ENCODE data around the gene SLC7A5. TPM values are rescaled to one million over a fixed set of nuclear protein-coding genes. Genes with fewer than 3 reads are reported as not detected.

SLC7A5 gene
- total and polyA plus RNA-seq, 2 experiments from 2014 or later, result 69.9 to 79.0 TPM

- Histone ChIP-seq H4K20me1 (ENCODE audit: insufficient read depth) (no peaks in the 10 kb centered on the region), H3K9me2 (ENCODE audit: insufficient read depth) (no peaks in the 10 kb centered on the region), H3K36me3 (ENCODE audit: low read depth) (peaks cover 30% of the 10 kb centered on the region; the same call in 1 of the 2 replicates), H3K4me2 (ENCODE audit: unreplicated experiment) (no peak overlapping the region), H3K27me3 (replicated peaks; ENCODE audit: insufficient read depth) (no peaks in the 10 kb centered on the region), H3K9ac (no peak overlapping the region), H2AFZ (no peak overlapping the region), H3F3A (ENCODE audit: insufficient read depth) (no peaks in the 10 kb centered on the region), H3K9me3 (ENCODE audit: low read depth) (no peaks in the 10 kb centered on the region), H3K4me1 (ENCODE audit: insufficient read depth) (no peaks in the 10 kb centered on the region), H3K4me3 (no peak overlapping the region), H3K79me2 (ENCODE audit: insufficient read depth) (peaks cover 63% of the 10 kb centered on the region), H3K27ac (no peak overlapping the region)
- 96 to 98% methylated on average over 16 to 17 of the region's 17 CpGs for WGBS, 2 experiments (ENCODE audit: low coverage in 1 of 2, low lambda C conversion rate in 2 of 2, missing lambda C conversion rate in 2 of 2)
- no peak for DNase-seq
- no peak for TF ChIP-seq EZH2phosphoT487 (IDR thresholded peaks at IDR 0.05; ENCODE audit: insufficient read depth, low read depth)
- no peak for TF ChIP-seq EZH2 (IDR thresholded peaks at IDR 0.05; ENCODE audit: insufficient read depth, poor library complexity, severe bottlenecking)
- in situ Hi-C loops (cut with MboI), result no loop called here
These were observed 27.0 kb downstream of the SLC7A5 start for GRCh38 chr16:87842209-87842869.

GRCh38 chr16:87841340-87842208 lies 27.7 kb downstream of the SLC7A5 start:
- Histone ChIP-seq H3K36me3 (ENCODE audit: low read depth) (peaks cover 36% of the 10 kb centered on the region; the same call in 1 of the 2 replicates), H3K9me2 (ENCODE audit: insufficient read depth) (no peaks in the 10 kb centered on the region), H3K9ac (no peak overlapping the region), H3K27me3 (replicated peaks; ENCODE audit: insufficient read depth) (no peaks in the 10 kb centered on the region), H2AFZ (no peak overlapping the region), H3F3A (ENCODE audit: insufficient read depth) (no peaks in the 10 kb centered on the region), H3K4me2 (ENCODE audit: unreplicated experiment) (no peak overlapping the region), H3K79me2 (ENCODE audit: insufficient read depth) (peaks cover 55% of the 10 kb centered on the region), H3K27ac (no peak overlapping the region), H3K4me1 (ENCODE audit: insufficient read depth) (no peaks in the 10 kb centered on the region), H4K20me1 (ENCODE audit: insufficient read depth) (no peaks in the 10 kb centered on the region), H3K9me3 (ENCODE audit: low read depth) (no peaks in the 10 kb centered on the region), H3K4me3 (no peak overlapping the region)
- no peak for DNase-seq
- TF ChIP-seq EZH2phosphoT487 (IDR thresholded peaks at IDR 0.05; ENCODE audit: insufficient read depth, low read depth) (no peak), EZH2 (IDR thresholded peaks at IDR 0.05; ENCODE audit: insufficient read depth, poor library complexity, severe bottlenecking) (no peak)
- in situ Hi-C loops (cut with MboI), result no loop called here
- 96 to 97% methylated on average over 19 to 22 of the region's 22 CpGs for WGBS, 2 experiments (ENCODE audit: low coverage in 1 of 2, low lambda C conversion rate in 2 of 2, missing lambda C conversion rate in 2 of 2)

- H3K9ac ChIP-seq, result no peak overlapping the region
- 93 to 94% methylated on average over 27 to 29 of the region's 29 CpGs for WGBS, 2 experiments (ENCODE audit: low coverage in 1 of 2, low lambda C conversion rate in 2 of 2, missing lambda C conversion rate in 2 of 2)
- in situ Hi-C loops (cut with MboI), result no loop called here
These were observed 28.9 kb downstream of the SLC7A5 start for GRCh38 chr16:87840271-87840978.

More at GRCh38 chr16:87840271-87840978, 28.9 kb downstream of the SLC7A5 start:
- Histone ChIP-seq H3K79me2 (ENCODE audit: insufficient read depth) (peaks cover 44% of the 10 kb centered on the region), H4K20me1 (ENCODE audit: insufficient read depth) (no peaks in the 10 kb centered on the region), H3F3A (ENCODE audit: insufficient read depth) (no peaks in the 10 kb centered on the region), H2AFZ (no peak overlapping the region), H3K4me3 (no peak overlapping the region), H3K27ac (no peak overlapping the region), H3K9me3 (ENCODE audit: low read depth) (no peaks in the 10 kb centered on the region), H3K4me2 (ENCODE audit: unreplicated experiment) (no peak overlapping the region), H3K9me2 (ENCODE audit: insufficient read depth) (no peaks in the 10 kb centered on the region), H3K36me3 (ENCODE audit: low read depth) (peaks cover 46% of the 10 kb centered on the region; the same call in 1 of the 2 replicates), H3K4me1 (ENCODE audit: insufficient read depth) (no peaks in the 10 kb centered on the region), H3K27me3 (replicated peaks; ENCODE audit: insufficient read depth) (no peaks in the 10 kb centered on the region)
- TF ChIP-seq EZH2 (IDR thresholded peaks at IDR 0.05; ENCODE audit: insufficient read depth, poor library complexity, severe bottlenecking) (no peak), EZH2phosphoT487 (IDR thresholded peaks at IDR 0.05; ENCODE audit: insufficient read depth, low read depth) (no peak)
- DNase-seq, result no peak
